Activated T-cell treated with anti-CD3 and anti-CD28 coated beads, Interleukin-2, amount 50 U/mL, for 24 hours (primary cell): ENCODE results near the gene PNPLA7.
"Not testable (repeated sequence)": the region's sequence is repeated elsewhere in the genome, so short reads cannot be mapped to it uniquely, and the experiment has no call there.

Experiments
- DNase-seq: peaks from one replicate; pipeline ENCODE4 v3.0.0-alpha.2; 2020
- H3K27ac Mint-ChIP-seq: 2 replicates; pipeline ENCODE4 v1.8.0; 2020; ENCODE audit warnings: mild to moderate bottlenecking, mixed read lengths
- H3K27me3 Mint-ChIP-seq: 2 replicates; pipeline ENCODE4 v1.8.0; 2020; ENCODE audit warnings: mixed read lengths
- H3K36me3 Mint-ChIP-seq: 2 replicates; pipeline ENCODE4 v1.8.0; 2020; ENCODE audit warnings: low read depth, mixed read lengths
- H3K4me1 Mint-ChIP-seq: 2 replicates; pipeline ENCODE4 v1.8.0; 2020; ENCODE audit warnings: low read depth, mixed read lengths
- H3K4me3 Mint-ChIP-seq: 2 replicates; pipeline ENCODE4 v1.8.0; 2020; ENCODE audit warnings: mild to moderate bottlenecking, moderate library complexity, mixed read lengths
- H3K9me3 Mint-ChIP-seq: 2 replicates; pipeline ENCODE4 v1.8.0; 2020; ENCODE audit warnings: mixed read lengths

Gene PNPLA7

DNA sequence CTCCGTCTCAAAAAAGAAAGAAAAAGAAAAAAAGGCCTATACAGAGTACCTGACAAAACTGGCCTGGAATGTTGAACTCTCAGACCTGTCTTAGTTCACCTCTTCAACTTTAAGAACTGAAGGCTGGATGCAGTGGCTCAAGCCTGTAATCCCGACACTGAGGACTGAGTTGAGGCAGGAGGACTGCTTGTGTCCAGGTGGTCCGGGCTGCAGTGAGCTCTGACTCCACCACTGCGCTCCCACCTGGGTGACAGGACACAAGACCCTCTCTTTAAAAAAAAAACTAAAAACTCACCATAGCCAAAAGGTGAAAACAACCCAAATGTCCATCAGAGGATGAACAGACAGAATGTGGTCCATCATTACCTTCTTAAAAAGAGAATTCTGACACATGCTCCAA, 7.9 kb upstream of the PNPLA7 start:
- H3K27ac Mint-ChIP-seq, result no peak overlapping the region
- no peak for DNase-seq
- no peaks in the 10 kb centered on the region for H3K27me3 Mint-ChIP-seq
- no peaks in the 10 kb centered on the region for H3K9me3 Mint-ChIP-seq
- H3K4me3 Mint-ChIP-seq, result no peak overlapping the region
- peaks cover 89% of the 10 kb centered on the region for H3K36me3 Mint-ChIP-seq
- peaks cover 4% of the 10 kb centered on the region for H3K4me1 Mint-ChIP-seq

DNA sequence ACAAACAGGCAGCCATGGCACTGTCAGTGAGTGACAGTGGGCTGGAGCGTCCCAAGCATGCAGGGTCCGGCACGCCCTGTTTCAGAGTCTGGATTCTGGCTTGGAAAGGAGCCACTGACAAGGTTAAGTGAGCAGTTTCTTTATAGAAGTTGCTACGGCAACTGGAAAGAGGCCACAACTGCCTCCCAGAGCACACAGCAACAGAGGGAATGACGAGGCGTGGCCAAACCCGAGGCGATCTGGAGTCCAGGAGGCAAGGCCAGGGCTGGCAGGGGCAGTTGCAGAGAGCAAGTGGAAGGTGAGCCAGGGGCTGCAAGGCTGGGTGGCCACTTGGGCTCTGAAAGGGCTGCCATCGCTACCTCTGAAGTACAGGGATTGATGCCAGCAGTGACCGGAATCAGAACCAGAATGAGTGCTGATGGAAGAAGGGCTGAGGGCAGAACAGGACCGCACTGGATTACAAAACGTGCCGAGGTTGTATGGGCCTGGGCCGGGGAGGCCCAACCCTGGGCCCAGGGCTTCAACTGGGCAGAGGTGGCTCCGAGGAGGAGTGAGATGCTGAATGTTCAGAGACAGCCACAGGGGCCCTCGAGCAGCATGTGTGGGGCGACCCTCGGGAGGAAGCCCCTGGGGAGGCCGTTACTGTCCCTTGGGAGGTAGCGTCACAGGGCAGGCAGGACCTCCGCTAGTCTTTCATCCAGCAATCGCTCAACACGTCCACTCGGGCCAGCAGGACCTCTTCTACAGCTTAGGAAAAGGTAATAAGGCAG, 6.1 kb upstream of the PNPLA7 start:
- Mint-ChIP-seq H3K27me3 (no peaks in the 10 kb centered on the region), H3K27ac (no peak overlapping the region), H3K4me3 (no peak overlapping the region), H3K9me3 (no peaks in the 10 kb centered on the region), H3K36me3 (peaks cover 84% of the 10 kb centered on the region), H3K4me1 (peaks cover 13% of the 10 kb centered on the region)
- DNase-seq, result no peak

DNA sequence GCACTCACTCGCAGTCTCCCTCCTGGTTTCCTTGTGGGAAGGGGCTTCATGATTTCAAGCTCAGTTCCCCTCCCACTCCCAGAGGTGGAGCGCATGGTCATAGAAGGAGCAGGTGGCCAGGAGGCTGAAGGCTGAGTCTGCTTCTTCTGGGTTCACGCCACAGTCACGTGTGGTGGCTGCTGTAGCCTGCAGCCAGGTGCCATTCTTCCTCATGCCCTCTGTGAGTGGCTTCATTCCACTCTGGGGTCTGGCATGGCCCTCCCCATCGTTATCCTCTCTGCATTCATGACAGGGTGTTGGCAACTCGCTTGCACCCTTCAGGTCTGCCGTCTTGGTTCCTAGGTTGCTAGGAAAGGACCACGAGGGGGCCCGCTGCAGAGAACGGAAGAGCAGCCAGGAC, 5.0 kb upstream of the PNPLA7 start:
- no peak overlapping the region for H3K4me3 Mint-ChIP-seq
- H3K4me1 Mint-ChIP-seq, result peaks cover 15% of the 10 kb centered on the region
- no peaks in the 10 kb centered on the region for H3K27me3 Mint-ChIP-seq
- H3K27ac Mint-ChIP-seq, result peak overlapping the region; percentile 72
- peaks cover 75% of the 10 kb centered on the region for H3K36me3 Mint-ChIP-seq
- no peaks in the 10 kb centered on the region for H3K9me3 Mint-ChIP-seq
- no peak for DNase-seq

DNA sequence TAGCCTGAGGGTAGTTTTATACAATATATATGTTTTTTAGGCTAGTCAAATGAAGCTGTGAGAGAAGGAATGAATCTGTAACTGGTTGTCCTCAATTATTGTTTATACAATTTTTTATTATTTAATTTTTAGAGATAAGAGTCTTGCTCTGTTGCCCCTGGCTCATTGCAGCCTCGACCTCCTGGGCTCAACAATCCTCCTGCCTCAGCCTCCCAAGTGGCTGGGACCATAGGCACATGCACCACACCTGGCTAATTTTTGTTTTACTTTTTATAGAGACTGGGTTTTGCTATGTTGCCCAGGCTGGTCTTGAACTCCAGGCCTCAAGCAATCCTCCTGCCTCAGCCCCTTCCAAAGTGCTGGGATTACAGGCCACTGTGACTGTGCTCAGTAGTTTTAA, 4.1 kb upstream of the PNPLA7 start:
- DNase-seq, result no peak
- H3K27ac Mint-ChIP-seq, result peak overlapping the region; percentile 28
- peaks cover 21% of the 10 kb centered on the region for H3K4me1 Mint-ChIP-seq
- H3K4me3 Mint-ChIP-seq, result no peak overlapping the region
- no peaks in the 10 kb centered on the region for H3K27me3 Mint-ChIP-seq
- peaks cover 66% of the 10 kb centered on the region for H3K36me3 Mint-ChIP-seq
- no peaks in the 10 kb centered on the region for H3K9me3 Mint-ChIP-seq

DNA sequence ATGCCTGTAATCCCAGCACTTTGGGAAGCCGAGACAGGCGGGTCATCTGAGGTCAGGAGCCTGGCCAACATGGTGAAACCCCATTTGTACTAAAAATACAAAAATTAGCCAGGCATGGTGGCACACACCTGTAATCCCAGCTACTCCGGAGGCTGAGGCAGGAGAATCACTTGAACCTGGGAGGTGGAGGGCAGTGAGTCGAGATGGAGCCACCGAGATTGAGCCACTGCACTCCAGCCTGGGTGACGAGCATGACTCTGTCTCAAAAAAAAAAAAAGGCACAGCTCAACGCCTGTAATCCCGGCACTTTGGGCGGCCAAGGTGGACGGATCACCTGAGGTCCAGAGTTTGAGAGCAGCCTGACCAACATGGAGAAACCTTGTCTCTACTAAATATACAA, 3.5 kb upstream of the PNPLA7 start:
- Mint-ChIP-seq H3K27ac (peak overlapping the region; percentile 92), H3K36me3 (peaks cover 64% of the 10 kb centered on the region), H3K4me1 (peaks cover 21% of the 10 kb centered on the region)
- DNase-seq, H3K4me3 Mint-ChIP-seq, H3K9me3 Mint-ChIP-seq, H3K27me3 Mint-ChIP-seq: not testable (repeated sequence)

DNA sequence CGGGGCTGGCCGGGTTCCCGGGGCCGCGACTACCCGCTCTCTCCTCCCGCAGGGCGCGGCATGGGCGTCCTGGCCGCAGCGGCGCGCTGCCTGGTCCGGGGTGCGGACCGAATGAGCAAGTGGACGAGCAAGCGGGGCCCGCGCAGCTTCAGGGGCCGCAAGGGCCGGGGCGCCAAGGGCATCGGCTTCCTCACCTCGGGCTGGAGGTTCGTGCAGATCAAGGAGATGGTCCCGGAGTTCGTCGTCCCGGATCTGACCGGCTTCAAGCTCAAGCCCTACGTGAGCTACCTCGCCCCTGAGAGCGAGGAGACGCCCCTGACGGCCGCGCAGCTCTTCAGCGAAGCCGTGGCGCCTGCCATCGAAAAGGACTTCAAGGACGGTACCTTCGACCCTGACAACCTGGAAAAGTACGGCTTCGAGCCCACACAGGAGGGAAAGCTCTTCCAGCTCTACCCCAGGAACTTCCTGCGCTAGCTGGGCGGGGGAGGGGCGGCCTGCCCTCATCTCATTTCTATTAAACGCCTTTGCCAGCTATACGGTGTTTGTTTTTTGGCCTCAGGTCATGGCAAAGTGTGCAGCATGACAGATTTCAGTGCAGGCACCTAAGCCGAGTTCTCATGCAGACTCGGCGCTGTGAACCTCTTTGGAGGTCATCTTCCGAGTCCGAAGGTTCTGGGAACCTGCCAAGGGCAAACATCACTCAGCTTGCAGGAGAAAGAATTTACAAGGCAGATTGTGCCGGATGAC, 2.0 kb upstream of the PNPLA7 start:
- H3K4me3 Mint-ChIP-seq, result peak overlapping the region; percentile 90
- peak overlapping the region; percentile 92 for H3K27ac Mint-ChIP-seq
- H3K4me1 Mint-ChIP-seq, result peaks cover 21% of the 10 kb centered on the region
- H3K27me3 Mint-ChIP-seq, result no peaks in the 10 kb centered on the region
- no peaks in the 10 kb centered on the region for H3K9me3 Mint-ChIP-seq
- H3K36me3 Mint-ChIP-seq, result peaks cover 52% of the 10 kb centered on the region
- no peak for DNase-seq

DNA sequence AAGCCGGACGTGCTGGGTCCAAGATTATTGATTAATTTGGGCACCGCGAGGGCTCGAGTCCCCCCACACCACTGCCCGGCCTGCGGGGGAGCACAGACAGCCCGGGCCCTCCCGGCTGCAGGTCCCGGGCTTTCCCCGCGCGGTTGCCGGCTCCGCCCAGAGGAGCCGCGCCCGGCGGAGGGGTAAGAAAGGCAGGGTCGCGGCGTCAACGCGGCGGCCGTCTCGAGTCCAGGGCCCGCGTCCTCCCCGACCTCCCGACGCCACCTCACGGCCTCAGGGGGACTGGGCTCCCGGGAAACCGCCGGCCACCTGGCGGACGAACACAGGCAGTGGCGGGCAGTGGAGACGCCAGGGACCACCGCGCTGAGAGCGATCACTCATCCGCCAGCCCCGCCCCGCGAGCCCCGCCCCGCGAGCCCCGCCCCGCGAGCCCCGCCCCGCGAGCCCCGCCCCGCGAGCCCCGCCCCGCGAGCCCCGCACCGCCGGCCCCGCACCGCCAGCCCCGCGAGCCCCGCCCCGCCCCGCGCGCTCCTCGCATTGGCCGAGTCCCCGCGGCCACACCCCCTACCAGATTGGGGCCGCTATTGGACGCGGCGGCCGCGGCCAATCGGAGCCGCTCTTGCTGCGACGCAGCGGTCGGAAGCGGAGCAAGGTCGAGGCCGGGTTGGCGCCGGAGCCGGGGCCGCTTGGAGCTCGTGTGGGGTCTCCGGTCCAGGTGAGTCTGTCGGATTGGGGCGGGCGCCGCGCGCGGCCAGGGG, 1.2 kb upstream of the PNPLA7 start, which contains the start of gene MRPL41:
Gene MRPL41 (plus strand): TSS at position 616 of the 758 bp plus-strand sequence. CDS start 203 bp downstream, outside the sequence.
- Mint-ChIP-seq H3K27ac (peak within 1 kb of the TSS; percentile 92), H3K9me3 (no peaks in the 10 kb centered on the region), H3K27me3 (no peaks in the 10 kb centered on the region), H3K4me1 (peaks cover 21% of the 10 kb centered on the region), H3K4me3 (peak within 1 kb of the TSS; percentile 90), H3K36me3 (peaks cover 44% of the 10 kb centered on the region)
- peak; percentile 89 for DNase-seq

DNA sequence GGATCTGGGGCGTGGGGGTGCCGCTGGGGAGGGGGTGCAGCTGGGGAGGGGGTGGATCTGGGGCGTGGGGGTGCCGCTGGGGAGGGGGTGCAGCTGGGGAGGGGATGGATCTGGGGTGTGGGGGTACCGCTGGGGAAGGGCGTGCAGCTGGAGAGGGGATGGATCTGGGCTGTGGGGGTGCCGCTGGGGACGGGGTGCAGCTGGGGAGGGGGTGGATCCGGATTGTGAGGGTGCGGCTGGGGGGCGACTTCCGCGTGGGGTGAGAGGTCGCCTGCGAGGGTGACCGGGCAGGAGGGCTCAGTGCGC, 709 bp upstream of the PNPLA7 start:
- not testable (repeated sequence) for H3K9me3 Mint-ChIP-seq, DNase-seq, H3K27me3 Mint-ChIP-seq, H3K27ac Mint-ChIP-seq
- H3K4me1 Mint-ChIP-seq, result peaks cover 21% of the 10 kb centered on the region
- H3K4me3 Mint-ChIP-seq, result peak overlapping the region; percentile 62
- peaks cover 39% of the 10 kb centered on the region for H3K36me3 Mint-ChIP-seq

DNA sequence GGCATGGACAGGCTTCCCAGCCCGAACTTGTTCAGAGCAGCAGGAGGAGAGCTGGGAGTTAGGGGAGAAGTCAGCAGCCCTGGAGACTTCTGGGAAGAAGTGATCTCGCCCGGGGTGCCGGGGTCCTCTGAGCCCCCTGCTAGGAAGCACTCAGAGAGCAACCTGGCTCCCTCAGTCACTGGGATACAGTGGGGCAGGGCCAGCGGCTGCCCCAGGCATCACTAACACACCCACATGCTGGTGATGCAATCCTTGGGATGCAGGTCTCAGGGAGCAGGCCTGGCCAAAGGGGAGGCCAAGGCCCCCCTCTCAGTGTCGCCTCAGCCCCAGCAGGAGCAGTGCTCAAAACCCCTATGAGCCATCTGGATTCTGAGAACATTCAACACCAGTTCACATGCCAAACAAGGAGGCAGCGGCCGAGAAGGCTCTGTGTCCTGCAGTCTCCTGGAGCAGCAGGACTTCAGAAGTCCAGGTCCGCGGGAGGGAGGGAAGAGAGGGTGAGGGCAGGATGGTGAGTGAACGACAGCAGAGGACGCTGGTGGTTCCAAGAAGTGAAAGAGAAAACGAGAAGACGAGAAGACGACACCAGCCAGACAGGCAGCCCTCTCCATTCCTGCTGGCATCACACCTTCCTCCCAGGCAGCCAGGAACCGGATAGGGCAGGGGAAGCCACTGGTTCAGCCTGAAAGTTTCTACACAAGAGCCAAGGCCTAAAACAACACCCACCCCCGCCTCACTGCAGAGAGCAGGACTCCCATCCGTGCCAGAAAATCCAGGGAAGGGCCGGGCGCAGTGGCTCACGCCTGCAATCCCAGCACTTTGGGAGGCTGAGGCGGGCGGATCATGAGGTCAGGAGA, 2.3 kb downstream of the PNPLA7 start:
- DNase-seq, result no peak
- Mint-ChIP-seq H3K4me1 (peaks cover 20% of the 10 kb centered on the region), H3K27me3 (no peaks in the 10 kb centered on the region), H3K36me3 (peaks cover 11% of the 10 kb centered on the region), H3K4me3 (no peak overlapping the region), H3K27ac (no peak overlapping the region), H3K9me3 (no peaks in the 10 kb centered on the region)

DNA sequence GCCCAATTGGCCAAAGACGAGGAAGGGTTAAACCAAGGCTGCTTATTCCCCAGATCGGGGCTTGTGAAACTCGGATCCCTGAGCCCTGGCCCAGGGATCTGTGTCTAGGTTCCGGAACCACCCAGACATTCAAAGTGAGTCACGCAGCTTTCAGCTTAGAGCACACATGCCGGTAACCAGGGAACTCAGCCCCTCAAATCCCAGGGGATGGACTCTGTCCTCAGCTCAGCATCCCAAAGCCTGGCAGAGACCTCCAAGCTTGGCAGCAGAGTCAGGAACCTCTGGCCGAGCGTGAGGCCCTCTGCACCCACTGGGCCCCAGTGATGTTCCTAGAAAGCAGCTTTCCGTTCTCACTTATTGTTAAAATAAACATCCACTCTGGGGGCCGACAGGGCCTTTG, 5.1 kb downstream of the PNPLA7 start:
- Mint-ChIP-seq H3K4me3 (no peak overlapping the region), H3K36me3 (peaks cover 4% of the 10 kb centered on the region), H3K4me1 (peaks cover 10% of the 10 kb centered on the region), H3K27me3 (no peaks in the 10 kb centered on the region), H3K27ac (no peak overlapping the region), H3K9me3 (no peaks in the 10 kb centered on the region)
- no peak for DNase-seq

DNA sequence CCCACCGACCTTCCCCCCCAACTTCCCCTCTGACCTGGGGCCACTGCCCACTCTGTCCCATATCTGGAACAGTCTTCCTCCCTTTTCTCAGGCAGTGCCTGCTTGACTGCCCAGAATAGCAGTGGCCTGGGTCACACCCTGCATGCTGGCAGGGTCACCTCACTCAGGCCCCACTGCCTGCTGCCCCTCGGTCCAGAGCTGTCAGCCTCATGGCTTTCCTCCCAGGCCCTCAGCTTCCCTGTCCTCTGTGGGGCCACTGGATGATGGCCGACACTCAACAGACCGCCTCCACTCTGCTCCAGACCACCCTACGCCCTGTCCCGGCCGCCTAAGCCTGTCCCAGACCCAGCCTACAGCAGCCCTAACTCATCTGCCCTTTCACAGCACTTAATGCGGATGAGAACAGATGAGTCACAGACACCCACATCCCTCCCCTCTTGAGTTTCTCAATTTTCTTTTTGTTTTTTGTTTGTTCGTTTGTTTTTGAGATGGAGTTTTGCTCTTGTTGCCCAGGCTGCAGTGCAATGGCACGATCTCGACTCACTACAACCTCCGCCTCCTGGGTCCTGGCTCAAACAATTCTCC, 5.9 kb downstream of the PNPLA7 start:
- no peak for DNase-seq
- Mint-ChIP-seq H3K27me3 (no peaks in the 10 kb centered on the region), H3K4me3 (no peak overlapping the region), H3K36me3 (peaks cover 4% of the 10 kb centered on the region), H3K9me3 (no peaks in the 10 kb centered on the region), H3K4me1 (peaks cover 4% of the 10 kb centered on the region), H3K27ac (no peak overlapping the region)

DNA sequence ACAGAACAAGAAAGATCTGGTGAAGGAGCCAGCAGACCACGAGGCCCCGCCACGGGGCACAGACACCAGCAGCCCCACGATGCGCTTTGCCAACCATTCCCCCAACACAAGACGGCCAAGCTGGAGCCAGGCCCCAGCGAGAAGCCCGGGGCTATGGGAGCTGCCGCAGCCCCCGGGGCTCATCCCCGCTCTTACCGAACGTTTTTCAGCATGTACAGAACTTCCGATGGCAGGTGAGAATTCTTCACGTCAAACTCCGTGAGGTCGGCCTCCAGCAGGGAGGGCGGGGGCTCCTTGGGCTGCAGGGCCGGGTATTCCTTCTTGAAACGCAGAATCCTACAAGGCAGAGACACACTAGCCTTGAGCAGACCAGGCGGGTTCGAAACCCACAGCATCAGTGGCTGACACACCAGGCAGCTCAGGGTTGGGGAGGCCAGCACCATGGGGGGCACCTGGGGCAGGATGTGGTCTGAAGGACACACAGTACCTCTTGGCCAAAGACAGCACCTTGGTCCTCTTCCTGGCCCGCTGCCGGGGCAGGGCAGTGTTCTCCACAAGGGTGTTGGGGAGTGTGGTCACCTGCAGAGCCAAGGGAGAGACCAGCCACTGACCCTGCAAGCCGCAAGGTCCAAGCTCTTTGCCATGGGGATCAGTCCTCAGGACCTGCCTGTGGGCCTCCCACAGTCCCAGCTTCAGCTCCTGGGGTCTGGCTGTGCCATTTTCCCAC, 6.8 kb downstream of the PNPLA7 start:
- Mint-ChIP-seq H3K27me3 (no peaks in the 10 kb centered on the region), H3K27ac (no peak overlapping the region), H3K4me3 (no peak overlapping the region), H3K4me1 (peaks cover 4% of the 10 kb centered on the region), H3K36me3 (peaks cover 4% of the 10 kb centered on the region), H3K9me3 (no peaks in the 10 kb centered on the region)
- DNase-seq, result no peak

DNA sequence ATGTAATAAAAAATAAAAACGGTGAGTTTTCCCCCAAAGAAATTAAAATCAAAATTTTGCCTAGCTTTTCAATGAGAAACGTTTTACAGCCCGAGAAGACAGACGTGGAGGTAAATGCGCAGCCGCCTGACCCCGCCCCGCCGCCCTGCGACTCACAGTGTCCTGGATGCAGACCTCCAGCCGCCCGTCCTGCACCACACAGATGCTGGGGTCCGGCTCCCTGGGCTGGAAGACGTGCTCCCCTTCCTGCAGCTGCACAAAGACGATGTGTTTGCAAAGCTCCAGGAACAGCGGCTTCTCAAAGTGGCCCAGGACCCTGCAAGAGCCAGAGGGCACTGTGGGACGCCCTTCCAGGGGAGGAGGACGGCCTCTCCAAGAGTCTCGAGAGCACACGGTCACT, 7.7 kb downstream of the PNPLA7 start:
- peaks cover 8% of the 10 kb centered on the region for H3K4me1 Mint-ChIP-seq
- DNase-seq, result no peak
- no peak overlapping the region for H3K4me3 Mint-ChIP-seq
- H3K9me3 Mint-ChIP-seq, result no peaks in the 10 kb centered on the region
- no peak overlapping the region for H3K27ac Mint-ChIP-seq
- H3K27me3 Mint-ChIP-seq, result no peaks in the 10 kb centered on the region
- H3K36me3 Mint-ChIP-seq, result peaks cover 6% of the 10 kb centered on the region
